WERI-Rb-1 (cell line): Measurements from ENCODE around the gene G2E3.
A peak's percentile ranks its signal among the peaks of the same experiment; 100 is the strongest.

ENCODE experiments used
- DNase-seq: peaks from one replicate; pipeline ENCODE4 v3.0.0-alpha.2; 2020
- H3K27ac ChIP-seq: fragments of 250-450 bp; sonication (Bioruptor Pico); 2 replicates; pipeline ENCODE4 v1.5.1; 2020; ENCODE audit warnings: mild to moderate bottlenecking, moderate library complexity
- H3K27me3 ChIP-seq: fragments of 250-450 bp; sonication (Bioruptor Pico); 2 replicates; pipeline ENCODE4 v1.5.1; 2021; ENCODE audit warnings: mild to moderate bottlenecking, low read depth, moderate library complexity; ENCODE audit not compliant: insufficient read depth, severe bottlenecking
- H3K36me3 ChIP-seq: fragments of 250-450 bp; sonication (Bioruptor Pico); 2 replicates; pipeline ENCODE4 v1.5.1; 2020; ENCODE audit warnings: mild to moderate bottlenecking, moderate library complexity
- H3K4me3 ChIP-seq: 2 replicates; pipeline ENCODE4 v1.5.1; 2011; ENCODE audit warnings: low read depth, mild to moderate bottlenecking, control low read depth, low read length
- H3K9me3 ChIP-seq: fragments of 250-450 bp; sonication (Bioruptor Pico); 2 replicates; pipeline ENCODE4 v1.5.1; 2021; ENCODE audit warnings: mild to moderate bottlenecking, moderate library complexity; ENCODE audit not compliant: severe bottlenecking
- TF ChIP-seq, protein P1 (sequence below): IDR thresholded peaks from 2 replicates; pipeline ENCODE4 v1.5.1; 2011; ENCODE audit warnings: low read depth, mild to moderate bottlenecking, control low read depth, inconsistent platforms, low read length

Gene G2E3

DNA sequence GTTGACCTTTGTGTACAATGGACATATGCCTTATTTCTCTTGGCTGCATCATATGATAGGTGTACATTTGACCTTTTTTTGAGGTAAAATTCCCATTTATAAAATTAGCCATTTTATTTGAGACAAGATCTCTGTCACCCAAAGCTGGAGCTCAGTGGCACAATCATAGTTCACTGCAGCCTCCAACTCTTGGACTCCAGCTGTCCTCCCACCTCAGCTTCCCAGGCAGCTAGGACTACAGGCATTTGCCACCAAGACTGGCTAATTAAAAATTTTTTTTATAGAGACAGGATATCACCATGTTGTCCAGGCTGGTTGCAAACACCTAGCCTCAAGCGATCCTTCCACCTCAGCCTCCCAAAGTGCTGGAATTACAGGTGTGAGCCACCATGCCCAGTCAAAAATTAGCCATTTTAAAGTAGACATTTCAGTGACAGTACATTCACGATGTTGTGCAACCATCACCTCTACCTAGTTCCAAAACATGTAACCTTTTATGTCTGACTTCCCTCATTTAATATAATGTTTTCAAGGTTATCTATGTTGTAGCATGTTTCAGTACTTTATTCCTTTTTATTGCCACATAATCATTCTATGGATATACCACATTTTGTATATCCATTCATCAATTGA is 5.4 kb downstream of the G2E3 start:
- TF ChIP-seq, protein P1, sequence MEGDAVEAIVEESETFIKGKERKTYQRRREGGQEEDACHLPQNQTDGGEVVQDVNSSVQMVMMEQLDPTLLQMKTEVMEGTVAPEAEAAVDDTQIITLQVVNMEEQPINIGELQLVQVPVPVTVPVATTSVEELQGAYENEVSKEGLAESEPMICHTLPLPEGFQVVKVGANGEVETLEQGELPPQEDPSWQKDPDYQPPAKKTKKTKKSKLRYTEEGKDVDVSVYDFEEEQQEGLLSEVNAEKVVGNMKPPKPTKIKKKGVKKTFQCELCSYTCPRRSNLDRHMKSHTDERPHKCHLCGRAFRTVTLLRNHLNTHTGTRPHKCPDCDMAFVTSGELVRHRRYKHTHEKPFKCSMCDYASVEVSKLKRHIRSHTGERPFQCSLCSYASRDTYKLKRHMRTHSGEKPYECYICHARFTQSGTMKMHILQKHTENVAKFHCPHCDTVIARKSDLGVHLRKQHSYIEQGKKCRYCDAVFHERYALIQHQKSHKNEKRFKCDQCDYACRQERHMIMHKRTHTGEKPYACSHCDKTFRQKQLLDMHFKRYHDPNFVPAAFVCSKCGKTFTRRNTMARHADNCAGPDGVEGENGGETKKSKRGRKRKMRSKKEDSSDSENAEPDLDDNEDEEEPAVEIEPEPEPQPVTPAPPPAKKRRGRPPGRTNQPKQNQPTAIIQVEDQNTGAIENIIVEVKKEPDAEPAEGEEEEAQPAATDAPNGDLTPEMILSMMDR = no peak
- no peaks in the 10 kb centered on the region for H3K9me3 ChIP-seq

DNA sequence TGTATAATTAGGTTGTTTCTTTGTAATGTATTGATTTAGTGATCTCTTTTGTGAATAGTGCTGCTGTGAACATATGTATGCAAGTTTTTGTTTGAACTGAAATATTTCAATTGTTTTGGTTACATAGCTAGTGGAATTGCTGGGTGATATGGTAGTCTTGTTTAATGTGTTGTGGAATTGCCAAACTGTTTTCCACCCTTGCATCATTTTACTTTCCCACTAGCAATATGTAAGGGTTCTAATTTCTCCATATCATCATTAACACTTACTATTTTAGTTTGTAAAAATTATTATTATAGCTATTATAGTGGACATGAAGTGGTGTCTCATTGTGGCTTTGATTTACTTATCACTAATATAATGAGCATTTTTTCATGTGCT is 5.9 kb downstream of the G2E3 start:
- no peak overlapping the region for H3K27ac ChIP-seq
- H3K9me3 ChIP-seq = no peaks in the 10 kb centered on the region
- H3K27me3 ChIP-seq = no peaks in the 10 kb centered on the region
- TF ChIP-seq, protein P1 = no peak
- DNase-seq = no peak
- no peak overlapping the region for H3K4me3 ChIP-seq
- peaks cover 13% of the 10 kb centered on the region for H3K36me3 ChIP-seq

More for the DNA sequence above, 5.4 kb downstream of the G2E3 start:
- H3K27ac ChIP-seq = no peak overlapping the region
- no peak for DNase-seq
- peaks cover 14% of the 10 kb centered on the region for H3K36me3 ChIP-seq
- no peaks in the 10 kb centered on the region for H3K27me3 ChIP-seq
- H3K4me3 ChIP-seq = no peak overlapping the region

DNA sequence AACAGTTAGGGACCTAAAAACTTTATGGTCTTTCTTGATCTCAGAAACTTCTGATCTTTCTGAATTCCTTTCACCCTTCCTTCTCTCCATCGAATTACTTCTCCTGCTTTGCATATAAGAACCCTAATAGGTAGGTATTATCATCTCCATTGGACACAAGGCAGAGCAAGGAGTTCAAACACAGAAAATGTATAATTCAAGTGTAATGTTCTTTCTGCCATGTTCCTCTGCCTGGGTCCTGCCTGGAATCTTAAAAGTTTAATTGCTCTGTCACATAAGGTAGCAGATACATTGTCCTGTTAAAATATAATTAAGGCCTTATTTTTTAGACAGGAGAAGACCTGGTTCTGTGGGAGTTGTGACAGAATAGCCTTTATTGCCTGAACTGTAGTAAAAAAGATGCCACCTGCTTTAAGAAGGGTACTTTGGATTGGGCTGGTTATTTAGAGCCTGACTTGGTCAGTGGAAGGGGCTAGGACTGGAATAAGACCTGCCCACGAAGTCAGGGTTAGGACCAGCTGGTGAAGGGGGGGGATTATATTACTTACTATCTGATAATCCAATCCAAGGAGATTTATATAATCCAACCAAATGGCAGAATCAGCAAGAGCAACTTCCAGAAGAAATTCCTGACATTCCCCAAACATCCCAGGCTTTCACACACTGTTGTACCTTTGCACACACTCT is 10.4 kb downstream of the G2E3 start:
- Histone ChIP-seq H3K36me3 (no peaks in the 10 kb centered on the region; the same call in 1 of the 2 replicates), H3K4me3 (no peak overlapping the region), H3K27ac (no peak overlapping the region), H3K9me3 (no peaks in the 10 kb centered on the region), H3K27me3 (no peaks in the 10 kb centered on the region)
- DNase-seq = peak; percentile 48
- TF ChIP-seq, protein P1 = no peak

DNA sequence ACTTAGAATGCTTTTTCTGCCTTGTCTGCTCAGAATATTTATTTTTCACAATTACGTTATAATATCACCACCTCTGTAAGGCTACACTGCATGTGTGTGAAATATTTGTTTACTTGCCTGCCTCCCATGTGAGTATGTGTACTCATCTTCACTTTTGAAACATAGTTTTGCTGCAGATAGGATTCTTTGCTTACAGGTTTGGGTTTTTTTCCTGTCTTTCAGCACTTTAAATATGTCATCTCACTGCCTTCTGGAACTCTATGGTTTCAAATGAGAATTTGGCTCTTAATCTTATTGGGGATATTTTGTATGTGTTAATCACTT is 10.9 kb downstream of the G2E3 start:
- no peak for DNase-seq
- TF ChIP-seq, protein P1 = no peak
- Histone ChIP-seq H3K36me3 (no peaks in the 10 kb centered on the region; the same call in 1 of the 2 replicates), H3K4me3 (no peak overlapping the region), H3K9me3 (no peaks in the 10 kb centered on the region), H3K27me3 (no peaks in the 10 kb centered on the region), H3K27ac (no peak overlapping the region)

DNA sequence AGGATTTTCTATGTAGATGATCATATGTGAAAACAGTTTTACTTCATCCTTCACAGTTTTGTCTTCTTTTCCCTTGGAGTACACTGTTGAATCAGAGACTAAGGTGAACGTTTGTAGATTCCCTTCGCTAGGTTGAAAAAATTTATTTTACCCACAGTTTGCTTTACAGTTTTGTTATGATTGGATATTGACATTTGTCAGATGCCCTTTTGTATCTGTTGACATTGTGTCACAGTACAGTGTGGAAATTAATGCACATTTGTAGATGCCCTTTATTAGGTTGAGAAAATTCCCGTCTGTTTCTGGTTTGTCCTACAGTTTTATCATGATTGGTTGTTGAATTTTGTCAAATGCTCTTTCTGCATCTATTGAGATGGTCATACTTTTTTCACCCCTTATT is 13.3 kb downstream of the G2E3 start:
- no peak overlapping the region for H3K27ac ChIP-seq
- no peak overlapping the region for H3K4me3 ChIP-seq
- no peaks in the 10 kb centered on the region for H3K9me3 ChIP-seq
- TF ChIP-seq, protein P1 = no peak
- DNase-seq = no peak
- no peaks in the 10 kb centered on the region for H3K27me3 ChIP-seq
- H3K36me3 ChIP-seq = peaks cover 2% of the 10 kb centered on the region; the same call in 1 of the 2 replicates
